Activated CD8-positive, alpha-beta memory T cell treated with anti-CD3 and anti-CD28 coated beads, Interleukin-2, amount 50 U/mL, for 48 hours (primary cell): ENCODE results near the gene EXOC4.
"Not testable (repeated sequence)": the region's sequence is repeated elsewhere in the genome, so short reads cannot be mapped to it uniquely, and the experiment has no call there.

Experiments used
- DNase-seq: peaks from one replicate; pipeline ENCODE4 v3.0.0-alpha.2; 2020

The EXOC4 gene

GRCh38 chr7:133275446-133276095 lies 22.7 kb downstream of the EXOC4 start:
- no peak for DNase-seq

- DNase-seq, result not testable (repeated sequence)
Observed at GRCh38 chr7:133278975-133279374, 26.1 kb downstream of the EXOC4 start.

DNA sequence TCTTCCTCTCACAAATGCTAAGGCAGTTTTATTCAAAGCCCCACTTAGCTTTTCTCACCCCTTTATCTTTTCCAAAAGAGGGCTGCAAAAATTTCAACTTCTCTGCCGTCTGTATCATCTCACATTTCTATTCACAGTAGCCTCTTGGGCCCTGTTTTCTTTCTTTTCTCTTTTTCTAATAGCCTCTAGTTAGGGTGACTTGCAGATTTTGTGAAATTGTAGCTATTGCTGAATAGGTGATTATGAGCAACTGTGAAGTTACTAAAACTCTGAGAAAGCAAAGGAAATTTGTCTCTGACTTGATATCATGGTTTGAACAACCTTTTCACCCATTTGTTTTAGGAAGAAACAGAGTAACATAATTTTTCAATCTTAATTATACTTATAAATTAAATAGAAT lies 29.2 kb downstream of the EXOC4 start:
- DNase-seq, result no peak

GRCh38 chr7:133284092-133284491 lies 31.2 kb downstream of the EXOC4 start:
- DNase-seq, result no peak

GRCh38 chr7:133288970-133289369 lies 36.1 kb downstream of the EXOC4 start:
- no peak for DNase-seq

DNA sequence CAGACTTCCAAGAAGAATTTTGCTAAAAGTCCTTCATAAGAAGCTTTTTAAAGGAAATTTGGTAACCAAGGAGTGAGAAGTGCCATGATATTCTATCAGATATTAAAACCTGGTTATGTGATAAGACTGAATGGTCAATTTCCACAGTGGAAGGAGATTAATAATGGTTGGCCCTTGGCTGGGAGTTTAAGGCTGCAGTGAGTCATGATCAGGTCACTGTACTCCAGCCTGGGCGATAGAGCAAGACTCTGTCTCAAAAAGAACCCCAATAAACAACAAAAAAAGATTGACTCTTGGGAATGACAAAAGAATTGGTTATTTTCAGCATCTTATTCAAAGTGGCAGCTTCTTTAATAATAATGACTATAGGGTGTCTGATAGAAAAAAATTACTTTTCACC lies 37.2 kb downstream of the EXOC4 start:
- DNase-seq, result no peak

- no peak for DNase-seq
Observed at GRCh38 chr7:133290676-133291333, 37.9 kb downstream of the EXOC4 start.

- no peak for DNase-seq
Observed at GRCh38 chr7:133292631-133293030, 39.8 kb downstream of the EXOC4 start.

DNA sequence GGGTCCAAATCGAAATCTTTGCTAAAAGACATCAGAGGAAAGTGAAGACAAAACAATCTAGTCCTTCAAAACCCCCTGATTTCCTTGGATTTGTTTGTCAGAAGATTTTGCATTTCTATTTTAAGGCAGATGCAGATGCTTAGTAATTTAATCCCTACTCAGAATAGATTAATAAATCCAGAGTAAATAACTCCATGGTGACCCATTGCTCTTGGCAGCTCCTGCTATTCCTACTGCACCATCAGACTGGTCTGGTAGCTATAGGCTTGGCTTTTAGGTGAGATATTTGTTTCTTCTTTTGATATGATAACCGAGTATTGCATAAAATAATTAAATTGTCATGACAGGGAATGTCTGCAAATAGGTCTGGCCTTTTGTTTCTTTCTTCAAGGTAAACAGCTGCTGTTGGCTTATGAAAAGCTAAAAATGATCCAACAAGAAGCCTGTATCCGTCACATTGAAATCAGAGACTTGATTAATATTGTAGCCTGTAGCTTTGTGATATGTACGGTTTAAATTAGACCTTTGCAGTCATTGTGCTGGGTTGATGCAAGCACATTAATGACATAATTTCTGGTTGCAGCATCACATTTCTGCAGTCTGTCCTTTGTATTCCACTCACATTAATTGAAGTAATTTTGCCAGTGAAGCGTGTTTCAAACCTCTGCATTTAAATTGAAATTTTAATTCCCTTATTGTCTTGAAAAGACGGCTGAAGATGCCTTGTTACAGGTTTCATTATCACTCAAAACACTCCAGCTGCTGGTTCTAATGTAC lies 40.7 kb downstream of the EXOC4 start:
- no peak for DNase-seq

DNA sequence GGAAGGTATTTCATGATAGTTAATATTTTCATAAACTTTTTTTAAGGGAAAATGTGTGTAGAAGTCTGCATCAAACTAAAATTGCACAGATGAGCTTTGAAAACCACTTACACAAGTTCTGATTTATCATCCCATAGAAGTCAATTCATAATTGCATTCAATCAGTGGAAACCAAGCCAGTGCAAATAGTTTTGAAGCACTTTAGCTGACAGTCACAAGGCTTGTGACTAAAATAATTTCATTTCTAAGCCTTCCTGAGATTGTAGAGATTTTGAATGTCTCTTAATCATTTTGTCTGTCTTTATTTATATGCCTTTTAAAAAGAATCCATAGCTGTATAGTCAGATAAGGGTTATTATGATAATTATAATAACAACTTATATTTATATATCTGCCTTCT lies 41.4 kb downstream of the EXOC4 start:
- no peak for DNase-seq

- no peak for DNase-seq
Observed at GRCh38 chr7:133295484-133295883, 42.6 kb downstream of the EXOC4 start.

GRCh38 chr7:133297093-133297492 lies 44.2 kb downstream of the EXOC4 start:
- no peak for DNase-seq

DNA sequence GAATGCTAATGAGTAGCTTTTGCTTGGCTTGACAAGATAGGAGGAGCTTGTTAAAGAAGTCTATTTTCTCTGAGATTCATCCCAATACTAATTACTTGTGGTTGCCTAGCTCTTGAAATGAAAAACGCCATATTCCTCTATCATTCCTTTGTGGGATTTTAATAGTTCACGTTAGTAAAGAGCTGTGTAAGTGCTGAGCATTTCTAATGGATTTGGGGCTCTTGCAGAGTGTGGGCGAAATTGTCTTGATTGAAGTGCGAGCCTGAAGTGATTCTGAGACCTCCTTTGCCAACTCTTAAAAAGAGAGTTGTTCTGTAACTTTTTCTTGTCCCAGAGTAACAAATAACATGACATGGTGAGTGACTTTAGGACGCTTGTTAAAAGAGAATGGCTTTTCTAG lies 45.2 kb downstream of the EXOC4 start:
- DNase-seq, result no peak

- DNase-seq, result no peak
Observed at GRCh38 chr7:133299676-133300075, 46.8 kb downstream of the EXOC4 start.

DNA sequence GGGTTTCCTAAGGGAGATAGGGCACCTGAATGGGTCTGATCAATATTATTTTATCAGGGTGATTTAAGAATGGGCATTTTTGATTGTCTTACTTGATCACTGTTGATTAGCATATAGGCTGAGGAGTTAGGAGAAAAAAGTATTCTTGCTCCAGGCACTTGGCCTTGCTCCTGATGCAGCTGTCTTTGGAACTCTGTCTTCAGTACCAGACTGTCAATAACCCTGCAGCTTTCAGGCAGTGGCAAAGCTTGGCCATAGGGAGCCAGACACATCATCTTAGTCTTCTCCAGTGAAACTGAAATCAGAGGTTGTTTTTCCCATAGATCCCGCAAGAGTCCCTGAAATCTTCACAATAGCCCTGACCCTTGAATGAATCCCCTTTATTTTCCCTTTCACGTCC lies 47.2 kb downstream of the EXOC4 start:
- no peak for DNase-seq

GRCh38 chr7:133300811-133301210 lies 47.9 kb downstream of the EXOC4 start:
- no peak for DNase-seq

DNA sequence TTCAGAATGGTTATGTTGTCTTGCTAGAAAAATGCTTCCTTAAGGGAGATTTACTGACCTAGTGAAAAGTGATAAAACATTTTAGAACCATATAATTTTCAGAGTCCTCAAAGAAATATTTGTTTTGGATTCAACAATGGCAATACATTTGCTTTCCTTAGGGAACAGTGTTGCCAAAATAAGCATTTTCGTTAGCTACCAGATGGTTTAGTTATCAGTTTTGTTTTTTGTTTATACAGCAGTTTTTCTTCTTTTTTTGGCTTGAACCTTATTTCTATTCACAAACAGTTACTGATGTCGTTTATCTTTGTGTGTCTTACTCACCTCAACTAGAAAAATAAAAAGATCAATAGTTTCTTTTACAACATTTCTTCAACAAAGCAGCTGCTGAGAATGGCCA lies 48.6 kb downstream of the EXOC4 start:
- DNase-seq, result no peak

DNA sequence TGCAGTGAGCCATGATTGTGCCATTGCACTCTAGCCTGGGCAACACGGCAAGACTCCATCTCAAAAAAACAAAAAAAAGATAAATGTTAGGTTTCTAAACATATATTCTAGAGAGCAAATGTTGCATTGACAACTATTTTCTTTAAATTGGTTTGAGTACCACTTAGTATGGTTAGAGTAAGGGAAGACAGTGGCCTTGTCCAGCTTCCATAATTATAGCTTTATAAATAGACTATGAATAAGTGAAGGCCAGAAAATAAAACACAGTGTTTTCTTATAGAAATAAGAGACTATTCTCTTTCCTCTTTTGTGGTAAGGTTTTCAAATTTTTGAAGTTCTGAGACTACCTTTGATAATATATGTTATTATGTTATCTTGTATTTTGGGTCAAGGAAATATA lies 50.5 kb downstream of the EXOC4 start:
- no peak for DNase-seq

DNA sequence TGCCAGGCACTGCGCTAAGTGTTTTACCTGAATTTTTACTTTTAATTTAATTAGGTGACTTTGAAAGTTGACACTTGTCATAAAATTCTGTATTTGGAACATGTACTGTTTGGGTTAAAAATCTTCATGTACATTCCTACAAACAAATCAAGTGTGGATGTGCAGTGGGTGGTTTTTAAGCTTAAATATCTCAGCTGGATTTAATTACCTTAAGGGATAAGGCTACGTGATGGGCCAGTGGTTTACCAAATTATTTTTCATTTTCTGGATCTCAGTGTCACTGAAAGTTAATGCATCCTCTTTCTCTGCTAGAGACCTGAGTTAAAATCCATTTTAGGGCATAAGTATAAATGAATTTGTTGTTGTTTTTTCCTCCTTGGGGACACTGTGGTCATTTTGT lies 51.1 kb downstream of the EXOC4 start:
- DNase-seq, result no peak

DNA sequence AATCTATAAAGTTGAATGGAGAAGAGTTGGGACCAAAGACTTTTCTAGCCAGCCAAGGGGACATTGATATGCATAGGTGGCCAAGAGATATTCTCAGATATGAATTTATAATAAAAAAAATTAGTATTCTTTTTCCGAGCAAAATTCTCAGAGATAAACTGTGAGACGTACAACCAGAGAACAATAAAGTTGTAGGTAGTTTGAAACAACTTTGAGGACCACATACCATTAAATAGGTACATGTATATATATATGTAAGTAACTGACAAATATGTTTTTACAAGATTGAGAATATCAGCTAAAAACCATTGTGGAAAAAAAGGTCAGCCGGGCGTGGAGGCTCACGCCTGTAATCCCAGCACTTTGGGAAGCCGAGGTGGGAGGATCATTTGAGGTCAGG lies 56.5 kb downstream of the EXOC4 start:
- DNase-seq, result no peak

DNA sequence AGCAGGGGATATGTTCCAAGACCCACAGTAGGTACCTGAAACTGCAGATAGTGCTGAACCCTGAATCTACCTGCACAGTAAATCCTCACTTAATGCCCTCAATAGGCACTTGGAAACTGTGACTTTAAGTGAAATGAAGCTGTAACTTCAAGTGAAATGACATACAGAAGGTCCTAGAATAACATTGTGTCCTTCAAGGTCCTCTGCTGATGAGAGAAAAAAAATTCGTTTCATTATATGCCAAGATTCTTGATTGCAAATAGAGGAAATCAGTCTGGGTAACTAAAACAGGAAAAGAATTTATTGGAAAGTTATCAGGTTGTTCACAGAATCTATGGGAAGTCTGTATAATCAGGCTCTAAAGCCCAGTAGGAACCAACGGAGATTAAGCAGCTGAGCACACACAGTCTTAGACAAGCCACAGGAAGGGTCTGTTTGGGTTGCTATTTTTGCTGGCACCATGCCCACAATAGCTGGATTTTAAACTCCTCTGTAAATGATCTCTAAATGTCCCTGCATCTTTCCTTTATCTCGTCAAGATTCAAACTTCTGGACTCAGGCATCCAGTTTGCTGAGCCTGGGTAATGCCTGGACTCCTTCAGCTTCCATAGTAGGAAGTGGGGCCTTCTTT lies 57.5 kb downstream of the EXOC4 start:
- no peak for DNase-seq

- DNase-seq, result no peak
Observed at GRCh38 chr7:133313575-133313974, 60.7 kb downstream of the EXOC4 start.

- DNase-seq, result no peak
Observed at GRCh38 chr7:133314084-133314483, 61.2 kb downstream of the EXOC4 start.
